Naive thymus-derived CD8-positive, alpha-beta T cell (primary cell): Measurements from ENCODE around the gene DHRS9. TPM values are rescaled to one million over a fixed set of nuclear protein-coding genes. Genes with fewer than 3 reads are reported as not detected.
A peak's percentile ranks its signal among the peaks of the same experiment; 100 is the strongest.
"Not testable (repeated sequence)": the region's sequence is repeated elsewhere in the genome, so short reads cannot be mapped to it uniquely, and the experiment has no call there.

ENCODE experiments used
- ATAC-seq, 2 donors: fragments of 150-1000 bp; cut with Tn5 transposase in 1 of 2; sonication (Bioruptor Pico), chemical (Tn5 transposase) in 1 of 2; 1 replicate in 1 of 2; 2 replicates in 1 of 2; pipeline ENCODE4 v1.10.0; 2021; ENCODE audit warnings: mild to moderate bottlenecking in 2 of 2, moderate library complexity in 2 of 2
- POLR2A ChIA-PET: fragments of 350-600 bp; sonication (Branson Sonifier 250); formaldehyde crosslinking; loops from one replicate; lab custom pipeline; 2021; ENCODE audit warnings: antibody characterized with exemption; lab: Charles Lee
- DNase-seq, 10 donors: peaks; one replicate each; pipeline versions ENCODE4 v3.0.0 to v3.0.0-alpha.2; 2020 to 2022
- H3K27ac Mint-ChIP-seq, 10 donors: one replicate each; pipeline ENCODE4 v1.8.0; 2020 to 2022; ENCODE audit warnings: mild to moderate bottlenecking in 10 of 10, mixed read lengths in 10 of 10, moderate library complexity in 4 of 10, inconsistent platforms in 1 of 10
- H3K27me3 Mint-ChIP-seq, 5 donors: one replicate each; pipeline ENCODE4 v1.8.0; 2021 to 2022; ENCODE audit warnings: mixed read lengths in 5 of 5
- H3K36me3 Mint-ChIP-seq, 3 donors: one replicate each; pipeline ENCODE4 v1.8.0; 2020 to 2022; ENCODE audit warnings: mixed read lengths in 3 of 3, mild to moderate bottlenecking in 2 of 3, inconsistent platforms in 1 of 3
- H3K4me1 Mint-ChIP-seq, 4 donors: one replicate each; pipeline ENCODE4 v1.8.0; 2021 to 2022; ENCODE audit warnings: mixed read lengths in 4 of 4
- H3K4me3 Mint-ChIP-seq, 10 donors: one replicate each; pipeline ENCODE4 v1.8.0; 2020 to 2022; ENCODE audit warnings: mild to moderate bottlenecking in 10 of 10, mixed read lengths in 10 of 10, moderate library complexity in 6 of 10, inconsistent platforms in 1 of 10
- H3K9me3 Mint-ChIP-seq, 9 donors: one replicate each; pipeline ENCODE4 v1.8.0; 2020 to 2022; ENCODE audit warnings: mixed read lengths in 9 of 9, mild to moderate bottlenecking in 3 of 9, inconsistent platforms in 1 of 9, moderate library complexity in 1 of 9
- polyA plus RNA-seq, 3 donors: library from polyadenylated mRNA; unstranded; fragments of 300-500 nt; fragmentation: Illumina TruSeq; gene quantifications; one replicate each; pipeline ENCODE4 v1.2.3, GENCODE V29; 2021
- total RNA-seq, 8 experiments: library from RNA in 2 of 8; stranded (reverse) in 2 of 8; gene quantifications; one replicate each; pipeline ENCODE4 v1.2.3 and lab custom pipeline; 2021 to 2026

Gene DHRS9
- total and polyA plus RNA-seq, 5 experiments from 2014 or later, result not detected

DNA sequence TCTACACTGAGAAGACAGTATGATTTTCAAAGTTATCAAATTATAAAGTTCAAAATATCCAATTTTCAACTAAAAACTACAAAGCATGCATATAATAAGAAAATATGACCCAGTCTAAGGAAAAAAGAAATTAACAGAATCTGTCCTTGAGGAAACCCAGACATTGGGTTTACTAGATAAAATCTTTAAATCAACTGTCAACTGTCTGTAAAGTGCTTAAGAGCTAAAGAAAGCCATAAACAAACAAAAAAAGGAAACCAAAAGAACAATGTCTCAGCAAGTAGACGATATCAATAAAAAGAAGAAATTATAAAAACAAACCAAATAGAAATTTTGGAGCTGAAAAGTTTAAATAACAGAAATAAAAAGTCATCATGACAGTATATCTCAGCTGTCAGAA lies 27.8 kb upstream of the DHRS9 start:
- POLR2A ChIA-PET, result no interaction called here
- peaks cover 0 to 34% (median 26%) of the 10 kb centered on the region in 3 donors for H3K36me3 Mint-ChIP-seq
- peaks cover 0 to 1% (median 0%) of the 10 kb centered on the region in 5 donors for H3K27me3 Mint-ChIP-seq
- DNase-seq, result no peak
- no peak overlapping the region for H3K4me3 Mint-ChIP-seq
- H3K9me3 Mint-ChIP-seq, result peaks cover 0 to 36% (median 23%) of the 10 kb centered on the region in 9 donors
- H3K27ac Mint-ChIP-seq, result peak overlapping the region in 1 of 10 donors; percentile 17
- H3K4me1 Mint-ChIP-seq, result peaks cover 0 to 14% (median 0%) of the 10 kb centered on the region in 4 donors
- no peak for ATAC-seq

DNA sequence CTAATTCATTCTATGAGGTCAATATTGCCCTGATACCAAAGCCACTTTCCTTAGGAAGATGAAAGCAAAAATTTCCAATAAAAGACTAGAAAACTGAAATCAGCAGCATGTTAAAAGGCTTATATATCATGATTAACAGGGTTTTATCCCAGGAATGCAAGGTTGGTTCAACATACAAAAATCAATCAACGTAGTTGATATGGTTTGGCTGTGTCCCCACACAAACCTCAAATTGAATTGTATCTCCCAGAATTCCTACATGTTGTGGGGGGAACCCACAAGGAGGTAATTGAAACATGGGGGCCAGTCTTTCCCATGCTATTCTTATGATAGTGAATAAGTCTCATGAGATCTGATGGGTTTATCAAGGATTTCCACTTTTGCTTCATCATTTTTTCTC lies 26.5 kb upstream of the DHRS9 start:
- POLR2A ChIA-PET, result no interaction called here
- Mint-ChIP-seq H3K4me1 (peaks cover 0 to 14% (median 0%) of the 10 kb centered on the region in 4 donors), H3K9me3 (peaks cover 0 to 36% (median 23%) of the 10 kb centered on the region in 9 donors), H3K27me3 (peaks cover 0 to 1% (median 0%) of the 10 kb centered on the region in 5 donors), H3K27ac (no peak overlapping the region), H3K4me3 (no peak overlapping the region), H3K36me3 (peaks cover 0 to 34% (median 26%) of the 10 kb centered on the region in 3 donors)
- ATAC-seq (no peak), DNase-seq (no peak)

DNA sequence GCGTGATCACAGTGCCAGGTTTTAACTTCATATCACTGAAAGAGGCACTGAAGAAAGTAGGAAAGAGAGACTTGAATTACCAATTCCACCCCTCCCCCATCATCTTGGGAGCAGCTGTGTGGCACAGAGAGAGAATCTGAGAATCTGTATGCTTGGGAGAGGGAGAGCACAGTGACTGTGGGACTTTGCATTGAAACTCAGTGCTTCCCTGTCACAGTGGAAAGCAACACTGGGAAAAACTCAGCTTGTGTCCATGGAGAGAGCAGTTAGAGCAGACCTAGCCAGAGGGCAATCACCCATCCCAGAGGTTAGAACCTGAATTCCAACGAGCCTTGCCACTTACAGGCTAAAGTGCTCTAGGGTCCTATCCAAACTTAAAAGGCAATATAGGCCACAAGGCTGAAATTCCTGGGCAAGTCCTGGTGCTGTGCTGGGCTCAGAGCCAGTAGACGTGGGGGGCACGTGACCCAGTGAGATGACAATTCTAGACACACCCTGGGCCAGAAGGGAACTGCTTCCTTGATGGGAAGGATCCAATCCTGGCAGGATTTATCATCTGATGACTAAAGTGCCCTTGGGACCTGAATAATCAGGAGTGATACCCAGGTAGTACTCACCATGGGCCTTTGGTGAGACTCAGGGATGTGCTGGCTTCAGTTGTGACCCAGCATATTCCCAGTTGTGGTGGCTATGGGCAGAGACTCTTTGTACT lies 22.8 kb upstream of the DHRS9 start:
- no peaks in the 10 kb centered on the region for H3K4me1 Mint-ChIP-seq
- DNase-seq (no peak), ATAC-seq (no peak)
- H3K4me3 Mint-ChIP-seq, result no peak overlapping the region
- no peak overlapping the region for H3K27ac Mint-ChIP-seq
- H3K36me3 Mint-ChIP-seq, result peaks cover 0 to 33% (median 25%) of the 10 kb centered on the region in 3 donors
- H3K27me3 Mint-ChIP-seq, result peaks cover 0 to 3% (median 0%) of the 10 kb centered on the region in 5 donors
- H3K9me3 Mint-ChIP-seq, result peaks cover 0 to 34% (median 21%) of the 10 kb centered on the region in 9 donors
- POLR2A ChIA-PET, result no interaction called here

DNA sequence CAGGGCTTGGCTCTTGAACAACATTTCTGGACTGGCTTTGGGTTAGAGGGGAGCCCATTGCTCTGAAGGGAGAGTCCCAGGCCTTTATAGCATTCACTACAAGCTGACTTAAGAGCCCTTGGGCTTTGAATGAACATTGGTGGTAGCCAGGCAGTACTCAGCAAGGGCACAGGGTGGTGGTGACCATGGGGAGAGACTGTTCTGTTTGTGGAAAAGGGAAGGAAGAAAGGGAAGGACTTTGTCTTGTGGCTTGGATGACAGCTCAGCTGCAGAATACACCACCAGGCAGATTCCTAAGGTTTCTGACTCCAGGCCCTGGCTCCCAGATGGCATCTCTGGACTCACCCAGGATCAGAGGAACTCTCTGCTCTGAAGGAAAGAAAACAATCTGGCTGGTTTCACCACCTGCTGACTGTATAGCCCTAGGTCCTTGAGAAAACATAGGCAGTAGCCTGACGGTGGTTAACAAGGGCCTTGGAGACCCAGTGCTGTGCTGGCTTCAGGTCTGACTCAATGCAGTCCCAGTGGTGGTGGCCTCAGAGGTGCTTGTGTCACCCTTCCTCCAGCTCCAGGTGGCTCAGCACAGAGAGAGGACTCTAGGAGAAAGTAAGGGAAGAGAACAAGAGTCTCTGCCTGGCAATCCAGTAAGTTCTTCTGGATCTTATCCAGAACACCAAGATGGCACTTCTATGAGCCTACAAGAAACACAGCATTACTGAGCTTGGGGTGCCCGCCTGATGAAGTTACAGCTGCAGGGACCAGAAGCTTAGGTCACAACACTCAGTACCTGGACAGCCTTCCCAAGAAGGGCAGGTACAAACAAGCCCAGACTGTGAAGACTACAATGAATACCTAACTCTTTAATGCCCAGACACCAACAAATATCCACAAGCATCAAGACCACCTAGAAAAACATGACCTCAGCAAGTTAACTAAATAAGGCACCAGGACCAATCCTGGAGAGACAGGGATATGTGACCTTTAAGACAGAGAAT lies 21.8 kb upstream of the DHRS9 start:
- Mint-ChIP-seq H3K4me3 (no peak overlapping the region), H3K27ac (peak overlapping the region in 1 of 10 donors; percentile 2)
- ATAC-seq, result no peak

DNA sequence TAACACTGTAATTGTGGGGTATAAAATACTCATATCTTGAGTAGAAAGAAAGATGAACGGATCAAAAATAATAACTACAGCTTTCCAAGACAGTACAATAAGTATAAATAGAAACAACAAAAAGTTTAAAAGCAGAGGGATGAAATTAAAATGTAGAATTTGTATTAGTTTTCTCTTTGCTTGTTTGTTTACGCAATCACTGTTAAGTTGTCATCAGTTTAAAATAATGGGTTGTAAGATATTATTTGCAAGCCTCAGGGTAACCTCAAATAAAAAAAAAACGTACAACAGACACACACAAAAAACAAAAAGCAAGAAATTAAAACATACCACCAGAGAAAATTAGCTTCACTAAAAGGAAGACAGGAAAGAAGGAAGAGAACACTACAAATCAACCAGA lies 20.2 kb upstream of the DHRS9 start:
- Mint-ChIP-seq H3K27ac (no peak overlapping the region), H3K4me1 (no peaks in the 10 kb centered on the region), H3K9me3 (peaks cover 0 to 14% (median 3%) of the 10 kb centered on the region in 9 donors), H3K4me3 (no peak overlapping the region), H3K36me3 (peaks cover 0 to 13% (median 6%) of the 10 kb centered on the region in 3 donors), H3K27me3 (peaks cover 0 to 3% (median 0%) of the 10 kb centered on the region in 5 donors)
- POLR2A ChIA-PET, result no interaction called here
- DNase-seq, result no peak
- ATAC-seq, result no peak

More for the DNA sequence above, 21.8 kb upstream of the DHRS9 start:
- Mint-ChIP-seq H3K4me1 (no peaks in the 10 kb centered on the region), H3K27me3 (peaks cover 0 to 3% (median 0%) of the 10 kb centered on the region in 5 donors), H3K9me3 (peaks cover 0 to 24% (median 12%) of the 10 kb centered on the region in 9 donors), H3K36me3 (peaks cover 0 to 24% (median 17%) of the 10 kb centered on the region in 3 donors)
- POLR2A ChIA-PET, result no interaction called here
- DNase-seq, result no peak

DNA sequence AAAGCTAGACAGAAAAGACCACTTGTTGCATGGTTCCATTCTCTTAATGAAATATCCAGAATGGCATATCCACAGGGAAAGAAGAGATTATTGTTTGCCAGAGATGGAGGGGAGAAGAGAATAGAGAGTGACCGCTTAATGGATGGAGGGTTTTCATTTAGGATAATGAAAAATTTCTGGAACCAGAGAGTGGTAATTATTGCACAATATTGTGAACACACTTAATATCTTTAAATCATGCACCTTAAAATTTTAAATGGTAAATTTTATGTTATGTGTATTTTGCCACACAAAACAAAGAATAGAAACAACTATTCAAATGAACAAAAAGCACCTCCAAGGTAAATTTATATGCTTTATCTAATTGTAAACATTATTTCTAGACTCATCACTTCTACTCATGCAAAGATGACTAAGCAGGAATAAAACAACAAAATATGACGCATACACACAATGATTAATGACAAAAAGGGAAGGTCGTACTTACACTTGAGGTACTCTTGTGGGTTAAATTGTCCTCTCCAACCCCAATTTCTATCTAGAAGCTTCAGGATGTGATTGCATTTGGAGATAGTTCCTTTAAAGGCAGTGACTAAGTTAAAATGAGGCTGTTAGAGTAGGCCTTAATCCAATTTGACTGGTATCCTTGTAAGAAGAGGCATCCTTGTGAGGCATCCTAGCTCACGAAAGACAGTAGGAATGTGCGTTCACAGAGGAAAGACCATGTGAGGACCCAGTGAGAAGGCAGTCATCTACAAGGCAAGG lies 18.7 kb upstream of the DHRS9 start:
- peaks cover 0 to 9% (median 3%) of the 10 kb centered on the region in 5 donors for H3K27me3 Mint-ChIP-seq
- peaks cover 3 to 16% (median 15%) of the 10 kb centered on the region in 3 donors for H3K36me3 Mint-ChIP-seq
- H3K4me1 Mint-ChIP-seq, result no peaks in the 10 kb centered on the region
- no peak overlapping the region for H3K27ac Mint-ChIP-seq
- H3K9me3 Mint-ChIP-seq, result peaks cover 8 to 20% (median 15%) of the 10 kb centered on the region in 9 donors
- no peak for DNase-seq
- no peak for ATAC-seq
- POLR2A ChIA-PET, result no interaction called here
- no peak overlapping the region for H3K4me3 Mint-ChIP-seq

DNA sequence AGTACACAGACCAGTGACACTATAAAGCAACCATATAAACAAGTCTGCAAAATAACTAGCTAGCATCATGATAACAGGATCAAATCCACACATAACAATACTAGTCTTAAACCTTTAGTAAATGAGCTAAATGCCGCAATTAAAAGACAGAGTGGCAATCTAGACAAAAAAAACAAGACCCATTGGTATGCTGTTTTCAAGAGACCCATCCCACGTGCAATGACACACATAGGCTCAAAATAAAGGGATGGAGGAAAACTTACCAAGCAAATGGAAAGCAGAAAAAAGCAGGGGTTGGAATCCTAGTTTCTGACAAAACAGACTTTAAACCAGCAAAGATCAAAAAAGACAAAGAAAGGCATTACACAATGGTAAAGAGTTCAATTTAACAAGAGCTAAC lies 14.8 kb upstream of the DHRS9 start:
- H3K27ac Mint-ChIP-seq, DNase-seq, H3K4me1 Mint-ChIP-seq, H3K4me3 Mint-ChIP-seq, ATAC-seq, H3K27me3 Mint-ChIP-seq, POLR2A ChIA-PET: not testable (repeated sequence)
- H3K9me3 Mint-ChIP-seq, result peaks cover 11 to 39% (median 28%) of the 10 kb centered on the region in 9 donors
- peaks cover 3 to 20% (median 14%) of the 10 kb centered on the region in 3 donors for H3K36me3 Mint-ChIP-seq

DNA sequence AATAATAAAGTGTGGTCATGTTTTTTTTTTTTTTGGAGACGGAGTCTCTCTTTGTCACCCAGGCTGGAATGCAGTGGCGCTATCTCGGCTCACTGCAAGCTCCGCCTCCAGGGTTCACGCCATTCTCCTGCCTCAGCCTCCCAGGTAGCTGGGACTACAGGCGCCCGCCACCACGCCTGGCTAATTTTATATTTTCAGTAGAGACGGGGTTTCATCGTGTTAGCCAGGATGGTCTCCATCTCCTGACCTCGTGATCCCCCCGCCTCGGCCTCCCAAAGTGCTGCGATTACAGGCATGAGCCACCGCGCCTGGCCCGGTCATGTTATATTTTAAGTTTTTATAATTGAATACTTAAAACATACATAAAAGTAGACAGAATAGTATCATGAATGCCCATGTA lies 5.2 kb upstream of the DHRS9 start:
- H3K36me3 Mint-ChIP-seq, H3K27me3 Mint-ChIP-seq, POLR2A ChIA-PET, H3K4me3 Mint-ChIP-seq, ATAC-seq, H3K27ac Mint-ChIP-seq, DNase-seq, H3K9me3 Mint-ChIP-seq: not testable (repeated sequence)
- H3K4me1 Mint-ChIP-seq, result peaks cover 0 to 12% (median 0%) of the 10 kb centered on the region in 4 donors

DNA sequence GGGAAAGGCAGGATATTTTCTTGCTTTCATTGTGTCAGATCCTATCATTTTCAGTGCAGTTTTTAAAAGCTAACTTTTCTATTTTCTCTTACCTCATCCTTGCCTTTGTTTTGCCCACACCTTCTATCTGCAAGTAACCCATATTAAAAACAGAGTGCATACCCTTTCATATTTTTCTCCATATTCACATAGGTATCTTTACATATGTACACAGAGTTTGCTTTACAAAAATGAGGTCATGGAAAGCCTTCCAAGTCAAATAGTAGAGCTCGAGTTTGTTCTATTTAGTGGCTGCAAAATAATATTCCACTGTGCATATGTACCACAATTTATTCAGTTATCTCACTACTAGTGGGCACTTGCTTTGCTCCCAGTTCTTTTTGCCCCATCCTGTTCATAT lies 3.9 kb upstream of the DHRS9 start:
- Mint-ChIP-seq H3K9me3 (no peaks in the 10 kb centered on the region), H3K4me1 (peaks cover 0 to 12% (median 0%) of the 10 kb centered on the region in 4 donors), H3K4me3 (no peak overlapping the region), H3K36me3 (no peaks in the 10 kb centered on the region), H3K27ac (no peak overlapping the region), H3K27me3 (peaks cover 0 to 1% (median 0%) of the 10 kb centered on the region in 5 donors)
- POLR2A ChIA-PET, result no interaction called here
- DNase-seq (no peak), ATAC-seq (no peak)

DNA sequence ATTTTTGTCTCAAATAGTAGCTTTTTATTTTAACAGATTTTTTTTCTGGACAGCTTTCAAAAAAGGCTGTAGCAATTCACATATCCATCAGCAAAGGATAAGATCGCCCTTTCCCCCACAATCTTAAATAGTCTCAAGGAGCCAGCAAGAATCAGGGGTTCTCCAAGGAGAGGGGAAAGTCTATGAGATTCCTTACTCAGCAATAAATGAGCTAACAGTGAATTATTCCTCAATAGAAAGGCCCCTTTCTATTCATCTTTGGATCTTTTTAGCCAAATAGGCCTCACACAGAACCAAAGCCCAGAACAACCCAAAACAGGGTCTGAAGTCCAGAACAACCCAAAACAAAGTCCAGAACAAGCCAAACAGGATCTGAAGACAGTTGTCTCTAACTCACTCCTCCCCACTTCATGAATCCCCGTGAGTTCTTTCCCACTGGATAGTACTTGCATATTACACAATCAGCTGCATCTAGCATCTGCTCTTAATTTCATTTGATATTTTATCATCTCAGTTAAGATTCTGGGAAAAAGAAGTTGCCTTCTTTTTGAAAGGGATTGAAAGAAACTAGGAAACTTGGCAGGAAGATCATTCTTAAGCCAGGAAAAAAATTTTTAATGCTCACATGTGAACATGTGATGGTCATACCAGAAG lies 3.4 kb upstream of the DHRS9 start:
- POLR2A ChIA-PET, result no interaction called here
- Mint-ChIP-seq H3K27me3 (peaks cover 0 to 2% (median 0%) of the 10 kb centered on the region in 5 donors), H3K27ac (no peak overlapping the region), H3K9me3 (no peaks in the 10 kb centered on the region), H3K36me3 (no peaks in the 10 kb centered on the region), H3K4me3 (no peak overlapping the region), H3K4me1 (peaks cover 0 to 13% (median 0%) of the 10 kb centered on the region in 4 donors)
- no peak for ATAC-seq
- DNase-seq, result no peak

DNA sequence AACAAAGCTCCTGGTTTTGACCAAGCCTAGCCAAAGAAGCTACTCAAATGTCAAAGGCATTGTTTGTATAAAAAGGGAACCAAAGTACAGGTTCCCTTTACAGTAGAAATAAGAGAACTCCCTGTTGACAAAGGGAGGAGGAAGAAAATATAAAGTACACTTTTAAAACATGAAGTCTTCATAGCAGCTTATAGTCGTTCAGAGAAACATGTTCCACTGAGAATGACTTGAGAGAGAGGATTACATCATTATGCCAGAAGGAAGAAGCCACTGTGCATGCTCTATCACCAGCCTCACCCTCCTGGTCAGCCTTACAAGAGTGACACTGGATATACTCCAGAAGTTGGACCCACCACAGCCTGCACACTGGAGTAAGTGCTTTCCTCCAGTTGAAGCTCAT lies 2.5 kb upstream of the DHRS9 start:
- Mint-ChIP-seq H3K27ac (no peak overlapping the region), H3K36me3 (no peaks in the 10 kb centered on the region), H3K4me3 (no peak overlapping the region), H3K27me3 (peaks cover 0 to 4% (median 0%) of the 10 kb centered on the region in 5 donors), H3K9me3 (no peaks in the 10 kb centered on the region), H3K4me1 (peaks cover 0 to 19% (median under 1%) of the 10 kb centered on the region in 4 donors)
- DNase-seq, result no peak
- POLR2A ChIA-PET, result no interaction called here
- ATAC-seq, result no peak

DNA sequence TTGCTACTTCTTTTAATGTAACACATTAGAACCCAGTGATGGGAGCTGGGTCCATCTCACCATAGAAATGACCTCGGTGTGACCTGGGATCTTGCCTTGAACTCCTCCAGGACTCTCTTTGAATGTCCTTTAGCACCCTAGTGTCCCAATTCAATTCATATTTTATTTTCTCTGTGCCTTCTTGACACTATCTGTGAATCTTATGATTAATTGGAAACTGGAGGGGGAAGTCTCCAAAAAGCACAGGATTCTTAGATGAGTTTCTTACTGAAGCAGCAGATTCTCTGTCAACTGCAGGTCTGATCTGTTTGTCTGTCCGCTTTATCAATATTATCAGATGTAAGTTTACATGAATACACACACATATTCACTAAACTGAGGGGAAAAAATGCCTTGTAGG lies 470 bp downstream of the DHRS9 start:
- H3K9me3 Mint-ChIP-seq, result no peaks in the 10 kb centered on the region
- DNase-seq, result no peak
- H3K4me3 Mint-ChIP-seq, result no peak overlapping the region
- H3K27ac Mint-ChIP-seq, result no peak overlapping the region
- H3K27me3 Mint-ChIP-seq, result peaks cover 0 to 4% (median 0%) of the 10 kb centered on the region in 5 donors
- H3K4me1 Mint-ChIP-seq, result peaks cover 0 to 34% (median 2%) of the 10 kb centered on the region in 4 donors
- POLR2A ChIA-PET, result no interaction called here
- ATAC-seq, result no peak
- H3K36me3 Mint-ChIP-seq, result no peaks in the 10 kb centered on the region
